HepG2 (cell line): ENCODE results near the gene PRRT2. TPM values are rescaled to one million over a fixed set of nuclear protein-coding genes. Genes with fewer than 3 reads are reported as not detected.

ENCODE experiments used
- ATF6 ChIP-seq: sonication (generic); formaldehyde crosslinking; conservative IDR thresholded peaks from 2 replicates; pipeline ENCODE4 v1.4.0; 2020; ENCODE audit warnings: missing genetic modification reagents
- CHD2 ChIP-seq: IDR thresholded peaks from 2 replicates; pipeline ENCODE4 v1.6.1; 2011; ENCODE audit warnings: low read depth, low read length, improper control_type of control experiment
- ELF1 ChIP-seq: sonication (generic); formaldehyde crosslinking; IDR thresholded peaks from 2 replicates; pipeline ENCODE4 v1.4.0; 2020; ENCODE audit warnings: missing genetic modification reagents
- GPN1 ChIP-seq: sonication (generic); formaldehyde crosslinking; IDR thresholded peaks from 2 replicates; pipeline ENCODE4 v1.5.1; 2020; ENCODE audit warnings: missing genetic modification reagents, borderline replicate concordance
- HCFC1 ChIP-seq: fragments of 150-350 bp; IDR thresholded peaks from 2 replicates; pipeline ENCODE4 v1.6.1; 2014; ENCODE audit warnings: low read depth, low read length
- JARID2 ChIP-seq: sonication (generic); formaldehyde crosslinking; IDR thresholded peaks from 2 replicates; pipeline ENCODE4 v1.8.1; 2023; ENCODE audit warnings: missing genetic modification reagents, inconsistent platforms; ENCODE audit not compliant: insufficient replicate concordance
- NR0B2 ChIP-seq: sonication (generic); formaldehyde crosslinking; IDR thresholded peaks from 2 replicates; pipeline ENCODE4 v1.4.0; 2020; ENCODE audit warnings: mild to moderate bottlenecking, missing genetic modification reagents
- NR2F1 ChIP-seq, 2 experiments: fragments of 450-650 bp in 1 of 2; formaldehyde crosslinking in 1 of 2; IDR thresholded peaks; 2 replicates each; pipeline versions ENCODE4 v1.5.0 to v1.6.1; 2016 to 2020; ENCODE audit warnings: mild to moderate bottlenecking in 1 of 2, missing compliant biosample characterization in 1 of 2, missing genetic modification reagents in 1 of 2, moderate library complexity in 1 of 2
- POLR2A ChIP-seq, 2 experiments: IDR thresholded peaks; 2 replicates each; pipeline ENCODE4 v1.6.1; 2011; ENCODE audit warnings: low read depth in 2 of 2, low read length in 2 of 2, mild to moderate bottlenecking in 1 of 2, moderate library complexity in 1 of 2; ENCODE audit not compliant: insufficient read depth in 1 of 2
- RCOR2 ChIP-seq: IDR thresholded peaks from 2 replicates; pipeline ENCODE4 v1.6.1; 2016; ENCODE audit warnings: missing biosample characterization, missing genetic modification reagents
- SP4 ChIP-seq: sonication (generic); formaldehyde crosslinking; IDR thresholded peaks from 2 replicates; pipeline ENCODE4 v1.8.1; 2023; ENCODE audit warnings: mild to moderate bottlenecking, missing genetic modification reagents
- SRSF4 ChIP-seq: fragments of 200-400 bp; formaldehyde crosslinking; IDR thresholded peaks from one replicate; pipeline ENCODE4 v1.6.1; 2018; ENCODE audit warnings: mild to moderate bottlenecking, low read depth, low read length, moderate library complexity; ENCODE audit not compliant: poor library complexity, severe bottlenecking
- STAT5B ChIP-seq: sonication (generic); formaldehyde crosslinking; IDR thresholded peaks from 2 replicates; pipeline ENCODE4 v1.4.0; 2020; ENCODE audit warnings: missing genetic modification reagents
- TFAP4 ChIP-seq: sonication (generic); IDR thresholded peaks from 2 replicates; pipeline ENCODE4 v1.6.1; 2016; ENCODE audit warnings: low read depth, borderline replicate concordance
- THRA ChIP-seq: sonication (generic); formaldehyde crosslinking; IDR thresholded peaks from 2 replicates; pipeline ENCODE4 v1.4.0; 2020; ENCODE audit warnings: missing genetic modification reagents, borderline replicate concordance
- THYN1 ChIP-seq: sonication (generic); formaldehyde crosslinking; IDR thresholded peaks from 2 replicates; pipeline ENCODE4 v1.8.1; 2023; ENCODE audit warnings: low read depth, mild to moderate bottlenecking, moderate library complexity, missing genetic modification reagents, borderline replicate concordance
- U2AF1 ChIP-seq: fragments of 200-400 bp; formaldehyde crosslinking; optimal IDR thresholded peaks from 2 replicates; pipeline ENCODE3; 2017; ENCODE audit warnings: mild to moderate bottlenecking, low read depth, low read length
- ZFP62 ChIP-seq: sonication (generic); formaldehyde crosslinking; IDR thresholded peaks from 2 replicates; pipeline ENCODE4 v1.4.0; 2020; ENCODE audit warnings: missing genetic modification reagents
- ZNF136 ChIP-seq: sonication (generic); formaldehyde crosslinking; IDR thresholded peaks from 2 replicates; pipeline ENCODE4 v1.8.1; 2022; ENCODE audit warnings: low read depth, mild to moderate bottlenecking, moderate library complexity, missing genetic modification reagents
- ZNF350 ChIP-seq: sonication (generic); formaldehyde crosslinking; IDR thresholded peaks from 2 replicates; pipeline ENCODE4 v1.4.0; 2020; ENCODE audit warnings: mild to moderate bottlenecking, low read depth, missing genetic modification reagents, borderline replicate concordance
- ZNF607 ChIP-seq: sonication (generic); formaldehyde crosslinking; IDR thresholded peaks from 2 replicates; pipeline ENCODE4 v1.5.1; 2020; ENCODE audit warnings: missing genetic modification reagents, mild to moderate bottlenecking, borderline replicate concordance
- ZNF616 ChIP-seq: sonication (generic); formaldehyde crosslinking; IDR thresholded peaks from 2 replicates; pipeline ENCODE4 v1.5.0; 2020; ENCODE audit warnings: low read depth, mild to moderate bottlenecking, missing genetic modification reagents
- ZNF790 ChIP-seq: sonication (generic); formaldehyde crosslinking; IDR thresholded peaks from 2 replicates; pipeline ENCODE4 v1.8.0; 2022; ENCODE audit warnings: missing genetic modification reagents, mild to moderate bottlenecking, borderline replicate concordance
- ZNF841 ChIP-seq: sonication (generic); formaldehyde crosslinking; IDR thresholded peaks from 2 replicates; pipeline ENCODE4 v1.8.1; 2023; ENCODE audit warnings: missing genetic modification reagents, borderline replicate concordance
- polyA plus RNA-seq, 8 experiments: library from polyadenylated mRNA; depleted of rRNA in 3 of 8; stranded (reverse) in 7 of 8; unstranded in 1 of 8; fragments of >200 nt; fragmentation: Illumina TruSeq in 4 of 8; extraction: Trizol in 4 of 8; gene quantifications; 2 replicates each; pipeline versions ENCODE4 v1.2.1 to v1.2.3, GENCODE V29; 2011 to 2016; ENCODE audit warnings: low read depth in 4 of 8, missing spikeins in 1 of 8, mixed read lengths in 1 of 8; ENCODE audit not compliant: insufficient read depth in 1 of 8
- total RNA-seq, 5 experiments: library from RNA; depleted of rRNA; stranded (reverse); fragments of >200 nt; fragmentation: Illumina TruSeq; extraction: Trizol; gene quantifications; 2 replicates each; pipeline ENCODE4 v1.2.3, GENCODE V29; 2016; ENCODE audit warnings: low read depth in 1 of 5

PRRT2 gene
- total and polyA plus RNA-seq, 2 of the 13 experiments (the other 11 are each of a cell fraction or from before 2014, with no cell fraction given): 0.51 to 1.1 TPM

- TF ChIP-seq ZNF616 (CRISPR knock-in tag): no peak; the same call in none of the 2 replicates
- TF ChIP-seq THYN1: no peak
- TF ChIP-seq SP4 (CRISPR knock-in tag): peak; percentile 94
- TF ChIP-seq CHD2: peak; percentile 41
- peak; percentile 96; the same call in 1 of the 2 replicates for TF ChIP-seq ZNF607 (CRISPR knock-in tag)
- no peak; the same call in 1 of the 2 replicates for TF ChIP-seq TFAP4
- no peak for TF ChIP-seq SRSF4
- TF ChIP-seq STAT5B (CRISPR knock-in tag): no peak; the same call in none of the 2 replicates
- TF ChIP-seq ATF6: peak; percentile 32; the same call in 1 of the 2 replicates
- TF ChIP-seq U2AF1: no peak
- peak in 1 of 2 experiments; percentile 85; a peak in 2 of 4 replicates for TF ChIP-seq POLR2A (IDR thresholded peaks at IDR 0.05; ENCODE audit: insufficient read depth in 1 of 2, low read depth in 2 of 2, low read length in 2 of 2)
- peak; percentile 25 for TF ChIP-seq JARID2 (CRISPR knock-in tag)
- no peak; the same call in 1 of the 2 replicates for TF ChIP-seq GPN1
- TF ChIP-seq ZNF790 (CRISPR knock-in tag): 0 out of 2 replicates have a peak, but pooled peaks have one; percentile 86
- peak; percentile 35; the same call in 1 of the 2 replicates for TF ChIP-seq RCOR2 (CRISPR knock-in tag)
- TF ChIP-seq ZNF841 (CRISPR knock-in tag): no peak
- TF ChIP-seq ZNF136 (CRISPR knock-in tag): peak; percentile 84
- TF ChIP-seq ZNF350 (CRISPR knock-in tag): peak; percentile 90; the same call in 1 of the 2 replicates
- peak; percentile 95 for TF ChIP-seq ELF1
- TF ChIP-seq HCFC1: peak; percentile 90
- no peak for TF ChIP-seq ZFP62 (CRISPR knock-in tag)
- peak; percentile 11 to 53; a peak in 2 of 4 replicates for TF ChIP-seq NR2F1 (CRISPR knock-in tag; IDR thresholded peaks at IDR 0.05)
- peak; percentile 41; the same call in 1 of the 2 replicates for TF ChIP-seq NR0B2 (CRISPR knock-in tag)
- no peak; the same call in 1 of the 2 replicates for TF ChIP-seq THRA
Measured at GRCh38 chr16:29815793-29816693, 4.0 kb downstream of the PRRT2 start, which contains the start of gene PAGR1 (continued).
